Small intestine (tissue), 16 donors: ENCODE results near the gene SPOP. TPM values are rescaled to one million over a fixed set of nuclear protein-coding genes. Genes with fewer than 3 reads are reported as not detected.
"Not testable (repeated sequence)": the region's sequence is repeated elsewhere in the genome, so short reads cannot be mapped to it uniquely, and the experiment has no call there.

ENCODE experiments used
- DNase-seq, 2 donors: peaks; one replicate each; pipeline versions ENCODE4 v3.0.0 to v3.0.0-alpha.2; 2013
- FAIRE-seq: peaks from 2 replicates; lab custom pipeline; 2012; peaks lifted over from hg19 to GRCh38; lab: Jason Lieb, UNC
- H3K27ac ChIP-seq, 3 donors: one replicate each; pipeline ENCODE4 v1.5.1; 2013; ENCODE audit warnings: low read length in 2 of 3, mild to moderate bottlenecking in 2 of 3, control low read depth in 1 of 3, inconsistent platforms in 1 of 3, low read depth in 1 of 3, moderate library complexity in 1 of 3
- H3K27me3 ChIP-seq, 3 donors: one replicate each; pipeline ENCODE4 v1.6.1; 2013; ENCODE audit warnings: low read length in 3 of 3, inconsistent platforms in 1 of 3; ENCODE audit not compliant: control insufficient read depth in 3 of 3, insufficient read depth in 3 of 3
- H3K36me3 ChIP-seq, 3 donors: one replicate each; pipeline ENCODE4 v1.6.1; 2013; ENCODE audit warnings: low read length in 3 of 3, inconsistent platforms in 1 of 3, low read depth in 1 of 3, mild to moderate bottlenecking in 1 of 3, moderate library complexity in 1 of 3; ENCODE audit not compliant: control insufficient read depth in 3 of 3, insufficient read depth in 2 of 3
- H3K4me1 ChIP-seq, 3 donors: one replicate each; pipeline ENCODE4 v1.6.1; 2013; ENCODE audit warnings: low read length in 2 of 3, inconsistent platforms in 1 of 3, low read depth in 1 of 3, mild to moderate bottlenecking in 1 of 3, moderate library complexity in 1 of 3; ENCODE audit not compliant: control insufficient read depth in 3 of 3, insufficient read depth in 2 of 3
- H3K4me3 ChIP-seq, 3 donors: one replicate each; pipeline ENCODE4 v1.5.1; 2013; ENCODE audit warnings: low read length in 3 of 3, control low read depth in 1 of 3, inconsistent platforms in 1 of 3, low read depth in 1 of 3, mild to moderate bottlenecking in 1 of 3, moderate library complexity in 1 of 3
- H3K9me3 ChIP-seq, 2 donors: one replicate each; pipeline ENCODE4 v1.6.1; 2013; ENCODE audit warnings: low read depth in 1 of 2, low read length in 1 of 2; ENCODE audit not compliant: control insufficient read depth in 2 of 2, insufficient read depth in 1 of 2
- WGBS, 3 donors: extraction: QIAGEN DNeasy Blood & Tissue Kit; methylation state at CpG; one replicate each; pipeline ENCODE4 v1.1.7; 2013; 5-methylcytosine and 5-hydroxymethylcytosine counted together
- long read RNA-seq, 10 donors: transcript quantifications; one replicate each; lab custom pipeline, GENCODE V29; 2026
- polyA plus RNA-seq, 4 donors: library from polyadenylated mRNA; stranded (reverse) in 3 of 4; unstranded in 1 of 4; fragments of 200-250 nt in 3 of 4; fragments of 120-200 nt in 1 of 4; gene quantifications; one replicate each; pipeline versions ENCODE4 v1.2.1 to v1.2.3, GENCODE V29; 2013
- donor health status: healthy with polysubstance abuse.
- donor health status: control.
- donor health status: control.
- donor health status: Bipolar disorder and iron deficiency.
- donor health status: healthy.

The SPOP gene
- 10 to 100 TPM; 35.7 to 51.2 (median 39.0) TPM for polyA plus RNA-seq
- long read RNA-seq, donor 1 = 0 reads
- long read RNA-seq, donor 2, transcript SPOP-222 (2 exons, 421 nt) = minor isoform, 5 of 22 reads
- long read RNA-seq, donor 2, transcript SPOP-221 (1 exons, 2,135 nt) = major isoform, 10 of 22 reads
- long read RNA-seq, donor 2, transcript SPOP-206 (10 exons, 1,865 nt) = minor isoform, 5 of 22 reads
- long read RNA-seq, donor 2, partial matches to known transcripts = 0 of 22 reads
- long read RNA-seq, donor 2, other reads (novel, unspliced or antisense) = 0 of 22 reads
- long read RNA-seq, donor 3, transcript SPOP-222 (2 exons, 421 nt) = minor isoform, 10 of 34 reads
- long read RNA-seq, donor 3, transcript SPOP-221 (1 exons, 2,135 nt) = major isoform, 19 of 34 reads
- long read RNA-seq, donor 3, partial matches to known transcripts = 0 of 34 reads
- long read RNA-seq, donor 3, other reads (novel, unspliced or antisense) = 0 of 34 reads
- long read RNA-seq, donor 4, partial matches to known transcripts = 0 of 1 reads
- long read RNA-seq, donor 4, other reads (novel, unspliced or antisense) = 0 of 1 reads
- long read RNA-seq, donor 5, transcript SPOP-221 (1 exons, 2,135 nt) = major isoform, 9 of 16 reads
- long read RNA-seq, donor 5, partial matches to known transcripts = 0 of 16 reads
- long read RNA-seq, donor 5, other reads (novel, unspliced or antisense) = 0 of 16 reads
- long read RNA-seq, donor 6, transcript SPOP-221 (1 exons, 2,135 nt) = major isoform, 26 of 46 reads
- long read RNA-seq, donor 6, transcript SPOP-206 (10 exons, 1,865 nt) = minor isoform, 12 of 46 reads
- long read RNA-seq, donor 6, partial matches to known transcripts = 0 of 46 reads
- long read RNA-seq, donor 6, other reads (novel, unspliced or antisense) = 0 of 46 reads
- long read RNA-seq, donor 7, transcript SPOP-221 (1 exons, 2,135 nt) = major isoform, 39 of 72 reads
- long read RNA-seq, donor 7, transcript SPOP-222 (2 exons, 421 nt) = minor isoform, 10 of 72 reads
- long read RNA-seq, donor 7, transcript SPOP-206 (10 exons, 1,865 nt) = minor isoform, 17 of 72 reads
- long read RNA-seq, donor 7, partial matches to known transcripts = 5 of 72 reads
- long read RNA-seq, donor 7, other reads (novel, unspliced or antisense) = 0 of 72 reads
- long read RNA-seq, donor 8, transcript SPOP-221 (1 exons, 2,135 nt) = major isoform, 5 of 8 reads
- long read RNA-seq, donor 8, partial matches to known transcripts = 0 of 8 reads
- long read RNA-seq, donor 8, other reads (novel, unspliced or antisense) = 0 of 8 reads
- long read RNA-seq, donor 9, transcript SPOP-221 (1 exons, 2,135 nt) = major isoform, 11 of 13 reads
- long read RNA-seq, donor 9, partial matches to known transcripts = 0 of 13 reads
- long read RNA-seq, donor 9, other reads (novel, unspliced or antisense) = 0 of 13 reads
- long read RNA-seq, donor 10, transcript SPOP-206 (10 exons, 1,865 nt) = minor isoform, 10 of 59 reads
- long read RNA-seq, donor 10, transcript SPOP-221 (1 exons, 2,135 nt) = major isoform, 40 of 59 reads
- long read RNA-seq, donor 10, transcript SPOP-222 (2 exons, 421 nt) = minor isoform, 7 of 59 reads
- long read RNA-seq, donor 10, partial matches to known transcripts = 0 of 59 reads
- long read RNA-seq, donor 10, other reads (novel, unspliced or antisense) = 0 of 59 reads

DNA sequence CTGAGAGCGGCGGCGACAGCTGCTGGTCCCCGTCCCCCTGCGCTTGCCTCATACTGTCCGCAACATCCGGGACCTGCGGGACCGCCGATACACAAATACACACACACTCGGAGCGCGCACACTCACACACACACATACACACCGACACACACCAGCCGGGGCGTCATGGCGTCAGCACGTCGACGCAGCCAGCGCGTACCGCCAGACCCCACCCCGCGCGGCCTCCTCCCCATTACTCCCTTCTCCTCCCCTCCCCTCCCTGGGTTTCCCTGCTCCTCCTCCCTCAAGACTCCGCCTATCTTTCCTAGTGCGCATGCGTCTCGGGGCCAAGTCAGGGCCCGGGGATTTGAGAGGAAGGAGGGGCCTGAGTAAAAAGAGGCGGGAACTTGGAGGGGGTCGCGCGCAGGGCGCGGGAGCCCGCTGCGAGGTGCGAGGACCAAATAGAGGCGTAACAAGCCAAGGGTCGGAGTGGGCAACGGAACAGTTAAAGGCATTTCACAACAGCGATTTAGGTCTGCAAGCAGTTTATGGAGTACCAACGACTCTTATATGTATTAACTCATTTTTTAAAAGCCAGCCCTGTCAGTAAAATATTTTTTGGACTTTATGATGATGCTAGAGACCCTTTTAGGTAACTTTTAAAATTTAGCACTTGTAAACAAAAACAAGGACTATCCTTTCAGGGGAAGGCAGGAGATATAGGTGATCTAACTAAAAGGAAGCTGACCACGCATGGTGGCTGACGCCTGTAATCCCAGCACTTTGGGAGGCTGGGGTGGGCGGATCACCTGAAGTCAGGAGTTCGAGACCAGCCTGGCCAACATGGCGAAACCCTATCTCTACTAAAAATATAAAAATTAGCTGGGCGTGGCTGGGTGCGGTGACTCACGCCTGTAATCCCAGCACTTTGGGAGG lies at the start of gene SPOP:
Gene SPOP, minus strand, starts transcription at position 165 of the 915 bp plus-strand sequence. CDS start 55,287 bp downstream, outside the sequence.
- H3K27ac ChIP-seq = peak within 1 kb of the TSS; percentile 88 to 98 (median 93)
- peak within 1 kb of the TSS; percentile 72 to 80 (median 78) for H3K4me3 ChIP-seq
- no peaks in the 10 kb centered on the region for H3K9me3 ChIP-seq
- H3K36me3 ChIP-seq = peaks cover 0 to 4% (median 0%) of the 10 kb centered on the region in 3 donors
- peak; percentile 99 for DNase-seq
- WGBS, 3 donors = 14 to 16% (median 14%) methylated on average over 43 to 53 of the region's 53 CpGs
- H3K27me3 ChIP-seq = peaks cover 0 to 2% (median 0%) of the 10 kb centered on the region in 3 donors
- H3K4me1 ChIP-seq = peaks cover 0 to 8% (median 2%) of the 10 kb centered on the region in 3 donors
- no peak for FAIRE-seq

DNA sequence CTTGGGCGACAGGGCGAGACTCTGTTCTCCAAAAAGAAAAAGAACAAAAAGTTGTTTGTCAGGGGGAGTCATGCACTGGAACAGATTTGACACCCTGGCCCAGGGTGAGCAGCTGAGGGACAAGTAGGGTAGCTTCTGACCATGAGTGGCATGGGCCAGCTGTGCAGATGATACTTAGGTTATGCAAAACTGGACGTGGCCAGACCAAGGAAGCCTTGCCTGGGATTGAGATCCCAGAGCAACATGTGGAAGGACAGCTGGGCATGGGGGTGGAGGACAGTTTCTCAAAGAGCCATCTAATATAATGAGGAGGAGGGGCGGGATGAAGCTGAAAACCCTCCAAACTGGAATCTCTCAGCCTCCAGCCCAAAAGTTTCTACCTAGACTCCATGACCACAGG lies 49.5 kb upstream of the SPOP start:
- H3K4me1 ChIP-seq = peaks cover 0 to 4% (median 0%) of the 10 kb centered on the region in 3 donors
- no peak for FAIRE-seq
- H3K27ac ChIP-seq = peak overlapping the region in 1 of 3 donors; percentile 4
- peaks cover 0 to 5% of the 10 kb centered on the region in 2 donors for H3K9me3 ChIP-seq
- H3K4me3 ChIP-seq = no peak overlapping the region
- WGBS, 3 donors = 82 to 88% (median 88%) methylated on average over 4 of the region's 4 CpGs
- H3K27me3 ChIP-seq = no peaks in the 10 kb centered on the region
- H3K36me3 ChIP-seq = peaks cover 0 to 27% (median 2%) of the 10 kb centered on the region in 3 donors
- DNase-seq = no peak

DNA sequence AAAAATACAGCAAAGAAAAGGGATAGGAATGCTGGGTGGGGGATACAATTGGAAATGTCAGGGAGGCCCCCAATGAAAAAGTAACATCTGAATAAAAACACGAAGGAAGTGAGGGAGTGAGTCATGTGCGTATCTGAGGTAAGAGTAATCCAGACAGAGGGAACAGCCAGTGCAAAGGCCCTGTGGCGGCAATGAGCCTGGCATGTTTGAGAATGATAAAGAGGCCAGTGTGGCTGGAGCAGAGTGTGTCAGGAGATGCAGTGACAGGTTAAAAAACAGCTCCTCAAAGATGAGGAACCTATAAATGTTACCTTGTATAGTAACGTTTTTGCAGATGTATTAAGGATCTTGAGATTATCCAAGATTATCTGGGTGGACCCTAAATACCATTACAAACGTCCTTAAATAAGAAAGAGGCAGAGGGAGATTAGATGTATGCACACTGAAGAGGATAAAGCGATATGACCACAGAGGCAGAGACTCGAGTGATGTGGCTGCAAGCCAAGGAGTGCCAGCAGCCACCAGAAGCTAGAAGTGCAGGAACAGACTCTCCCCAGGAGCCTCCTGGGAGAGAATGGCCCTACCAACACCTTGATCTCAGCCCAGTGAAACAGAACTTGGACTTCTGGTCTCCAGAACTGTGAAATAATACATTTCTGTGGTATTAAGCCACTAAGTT lies 47.7 kb upstream of the SPOP start:
- Histone ChIP-seq H3K27ac (no peak overlapping the region), H3K4me3 (no peak overlapping the region), H3K36me3 (peaks cover 0 to 34% (median 2%) of the 10 kb centered on the region in 3 donors), H3K27me3 (no peaks in the 10 kb centered on the region), H3K9me3 (peaks cover 0 to 5% of the 10 kb centered on the region in 2 donors), H3K4me1 (peaks cover 0 to 4% (median 0%) of the 10 kb centered on the region in 3 donors)
- DNase-seq (no peak), FAIRE-seq (no peak)
- WGBS, 3 donors = 83 to 89% (median 86%) methylated on average over 7 of the region's 7 CpGs

DNA sequence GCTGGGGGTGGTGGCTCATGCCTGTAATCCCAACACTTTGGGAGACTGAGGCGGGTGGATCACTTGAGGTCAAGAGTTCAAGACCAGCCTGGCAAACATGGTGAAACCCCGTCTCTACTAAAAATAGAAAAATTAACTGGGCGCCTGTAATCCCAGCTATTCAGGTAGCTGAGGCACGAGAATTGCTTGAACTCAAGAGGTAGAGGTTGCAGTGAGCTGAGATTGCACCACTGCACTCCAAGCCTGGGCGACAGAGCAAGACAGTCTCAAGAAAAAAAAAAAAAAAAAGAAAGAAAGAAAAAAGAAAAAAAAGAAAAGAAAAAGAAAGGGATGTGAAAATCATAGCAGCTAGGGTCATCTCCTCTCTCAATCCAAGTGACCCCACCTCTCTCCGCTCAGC lies 46.7 kb upstream of the SPOP start:
- H3K27ac ChIP-seq, H3K9me3 ChIP-seq, H3K4me1 ChIP-seq, FAIRE-seq, H3K27me3 ChIP-seq, H3K4me3 ChIP-seq, DNase-seq: not testable (repeated sequence)
- WGBS, 3 donors = 87 to 93% (median 92%) methylated on average over 6 of the region's 6 CpGs
- peaks cover 2 to 38% (median 6%) of the 10 kb centered on the region in 3 donors for H3K36me3 ChIP-seq

DNA sequence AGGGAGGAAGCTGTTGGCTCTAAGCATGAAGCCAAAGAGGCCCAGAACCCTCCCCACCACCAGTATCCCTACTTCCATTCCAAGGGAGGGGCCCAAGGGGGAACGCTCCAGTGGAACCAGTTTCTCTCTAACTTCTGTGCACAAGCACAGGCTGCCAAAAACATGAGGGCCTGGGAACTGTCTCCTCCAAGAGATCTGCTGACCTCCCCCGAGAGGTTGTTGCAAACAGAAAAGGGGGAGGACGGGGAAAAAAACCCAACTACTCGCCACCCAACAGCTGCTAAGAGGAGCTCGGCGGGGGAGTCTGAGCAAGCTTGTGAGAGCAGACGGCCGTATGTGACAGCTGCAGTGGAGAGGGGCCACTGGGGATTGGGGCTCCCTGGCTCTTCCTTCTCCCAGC lies 45.5 kb upstream of the SPOP start:
- Histone ChIP-seq H3K4me1 (peaks cover 0 to 4% (median 0%) of the 10 kb centered on the region in 3 donors), H3K4me3 (no peak overlapping the region), H3K27me3 (no peaks in the 10 kb centered on the region), H3K9me3 (peaks cover 0 to 5% of the 10 kb centered on the region in 2 donors), H3K27ac (peak overlapping the region in 2 of 3 donors; percentile 65 to 66), H3K36me3 (peaks cover 2 to 44% (median 6%) of the 10 kb centered on the region in 3 donors)
- FAIRE-seq = no peak
- WGBS, 3 donors = 64 to 88% (median 85%) methylated on average over 8 of the region's 8 CpGs
- DNase-seq = peak in 1 of 2 donors; percentile 31

DNA sequence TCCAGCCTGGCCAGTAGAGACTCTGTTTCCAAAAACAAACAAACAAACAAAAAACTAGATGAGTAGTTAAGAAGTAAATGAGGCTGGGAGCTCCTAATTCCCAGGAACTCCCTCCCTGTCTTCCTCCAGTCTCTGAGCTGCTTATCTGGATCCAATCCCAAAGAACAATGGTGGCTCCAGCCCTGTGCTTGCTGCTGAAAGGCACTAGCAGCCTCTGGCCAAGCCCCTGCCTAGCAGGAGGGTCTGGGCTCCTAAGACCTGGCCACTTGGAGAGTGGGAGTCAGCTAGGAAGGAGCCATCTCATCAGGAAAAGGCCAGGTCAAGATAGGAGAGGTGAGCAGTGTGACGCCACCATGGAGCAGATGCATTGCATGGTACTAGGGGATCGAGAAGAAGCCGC lies 44.2 kb upstream of the SPOP start:
- H3K4me3 ChIP-seq = no peak overlapping the region
- peaks cover 0 to 5% of the 10 kb centered on the region in 2 donors for H3K9me3 ChIP-seq
- H3K36me3 ChIP-seq = peaks cover 6 to 49% (median 6%) of the 10 kb centered on the region in 3 donors
- FAIRE-seq = no peak
- DNase-seq = no peak
- peak overlapping the region in 1 of 3 donors; percentile 66 for H3K27ac ChIP-seq
- 90 to 96% (median 95%) methylated on average over 3 of the region's 3 CpGs for WGBS, 3 donors
- no peaks in the 10 kb centered on the region for H3K27me3 ChIP-seq
- H3K4me1 ChIP-seq = peaks cover 0 to 4% (median 0%) of the 10 kb centered on the region in 3 donors
